Liver (tissue), 9 donors: Measurements from ENCODE around the gene VTCN1. TPM values are rescaled to one million over a fixed set of nuclear protein-coding genes. Genes with fewer than 3 reads are reported as not detected.

ENCODE experiments used
- DNase-seq: peaks from one replicate; pipeline ENCODE4 v3.0.0-alpha.2; 2017; ENCODE audit warnings: low spot score
- H3K27ac ChIP-seq, 2 donors: one replicate each; pipeline ENCODE4 v1.7.0; 2013; ENCODE audit warnings: inconsistent platforms in 2 of 2, low read length in 2 of 2, control low read depth in 1 of 2, low read depth in 1 of 2, mild to moderate bottlenecking in 1 of 2
- H3K27me3 ChIP-seq, 4 donors: one replicate each; pipeline versions ENCODE4 v1.6.1 to v1.7.0; 2013; ENCODE audit warnings: low read length in 3 of 4, inconsistent platforms in 1 of 4, mild to moderate bottlenecking in 1 of 4, moderate library complexity in 1 of 4; ENCODE audit not compliant: control insufficient read depth in 4 of 4, insufficient read depth in 4 of 4
- H3K36me3 ChIP-seq, 4 donors: one replicate each; pipeline versions ENCODE4 v1.6.1 to v1.7.0; 2013; ENCODE audit warnings: low read length in 3 of 4, mild to moderate bottlenecking in 3 of 4, low read depth in 1 of 4, moderate library complexity in 1 of 4; ENCODE audit not compliant: control insufficient read depth in 4 of 4, insufficient read depth in 3 of 4
- H3K4me1 ChIP-seq, 4 donors: one replicate each; pipeline versions ENCODE4 v1.6.1 to v1.7.0; 2013; ENCODE audit warnings: low read length in 3 of 4, mild to moderate bottlenecking in 3 of 4, moderate library complexity in 1 of 4; ENCODE audit not compliant: control insufficient read depth in 4 of 4, insufficient read depth in 4 of 4
- H3K4me3 ChIP-seq, 3 donors: one replicate each; pipeline versions ENCODE4 v1.6.1 to v1.7.0; 2013; ENCODE audit warnings: low read length in 3 of 3, control low read depth in 1 of 3, low read depth in 1 of 3, mild to moderate bottlenecking in 1 of 3
- H3K9ac ChIP-seq, 2 donors: one replicate each; pipeline ENCODE4 v1.7.0; 2013; ENCODE audit warnings: low read length in 2 of 2, mild to moderate bottlenecking in 2 of 2, moderate library complexity in 2 of 2, control low read depth in 1 of 2, low read depth in 1 of 2
- H3K9me3 ChIP-seq, 4 donors: one replicate each; pipeline versions ENCODE4 v1.6.1 to v1.7.0; 2013; ENCODE audit warnings: low read length in 3 of 4; ENCODE audit not compliant: control insufficient read depth in 4 of 4
- EGR1 ChIP-seq, 2 donors: IDR thresholded peaks; 2 replicates each; pipeline ENCODE4 v1.6.1; 2016 to 2018; ENCODE audit warnings: antibody characterized with exemption in 2 of 2, low read depth in 2 of 2
- FOXA1 ChIP-seq: IDR thresholded peaks from 2 replicates; pipeline ENCODE4 v1.6.1; 2016; ENCODE audit warnings: antibody characterized with exemption
- FOXA2 ChIP-seq: IDR thresholded peaks from 2 replicates; pipeline ENCODE4 v1.6.1; 2016; ENCODE audit warnings: antibody characterized with exemption
- GABPA ChIP-seq, 2 donors: IDR thresholded peaks in 1 of 2; conservative IDR thresholded peaks in 1 of 2; 2 replicates each; pipeline ENCODE4 v1.6.1; 2016; ENCODE audit warnings: antibody characterized with exemption in 2 of 2, mild to moderate bottlenecking in 1 of 2, moderate library complexity in 1 of 2
- HNF4A ChIP-seq, 2 donors: conservative IDR thresholded peaks; 2 replicates each; pipeline ENCODE4 v1.6.1; 2016; ENCODE audit warnings: antibody characterized with exemption in 2 of 2, mild to moderate bottlenecking in 2 of 2
- HNF4G ChIP-seq: IDR thresholded peaks from 2 replicates; pipeline ENCODE4 v1.6.1; 2016; ENCODE audit warnings: antibody characterized with exemption
- JUND ChIP-seq, 2 donors: IDR thresholded peaks; 2 replicates each; pipeline ENCODE4 v1.6.1; 2016; ENCODE audit warnings: antibody characterized with exemption in 2 of 2
- NR2F2 ChIP-seq: IDR thresholded peaks from 2 replicates; pipeline ENCODE4 v1.6.1; 2016; ENCODE audit warnings: antibody characterized with exemption
- RAD21 ChIP-seq, 2 donors: IDR thresholded peaks; 2 replicates each; pipeline ENCODE4 v1.6.1; 2016; ENCODE audit warnings: antibody characterized with exemption in 2 of 2, mild to moderate bottlenecking in 2 of 2
- SP1 ChIP-seq: IDR thresholded peaks from 2 replicates; pipeline ENCODE4 v1.6.1; 2018; ENCODE audit warnings: antibody characterized with exemption, mild to moderate bottlenecking
- TAF1 ChIP-seq: conservative IDR thresholded peaks from 2 replicates; pipeline ENCODE4 v1.6.1; 2016; ENCODE audit warnings: antibody characterized with exemption, mild to moderate bottlenecking
- YY1 ChIP-seq: IDR thresholded peaks from 2 replicates; pipeline ENCODE4 v1.6.1; 2016; ENCODE audit warnings: antibody characterized with exemption, mild to moderate bottlenecking
- WGBS: extraction: QIAGEN DNeasy Blood & Tissue Kit; methylation state at CpG from one replicate; pipeline ENCODE4 v1.1.7; 2013; 5-methylcytosine and 5-hydroxymethylcytosine counted together
- polyA plus RNA-seq, 2 donors: library from polyadenylated mRNA; stranded (reverse) in 1 of 2; unstranded in 1 of 2; fragments of 200-250 nt in 1 of 2; fragments of >200 nt in 1 of 2; fragmentation: Nextera tagmentation in 1 of 2; extraction: Ambion mirVana in 1 of 2; gene quantifications; one replicate each; pipeline versions ENCODE4 v1.2.1 to v1.2.3, GENCODE V29; 2013 to 2015
- total RNA-seq, 2 donors: library from RNA; depleted of rRNA; stranded (reverse); fragments of >200 nt; gene quantifications; one replicate each; pipeline ENCODE4 v1.2.3, GENCODE V29; 2014
- TF ChIP-seq, protein P1 (sequence below): IDR thresholded peaks from 2 replicates; pipeline ENCODE4 v1.6.1; 2016; ENCODE audit warnings: antibody characterized with exemption
- TF ChIP-seq, protein P2 (sequence below): IDR thresholded peaks from 2 replicates; pipeline ENCODE4 v1.6.1; 2016; ENCODE audit warnings: antibody characterized with exemption
- TF ChIP-seq, protein P3 (sequence below): fragments of 150-350 bp; IDR thresholded peaks from 2 replicates; pipeline ENCODE4 v1.5.1; 2017; ENCODE audit warnings: improper control_type of control experiment, low read depth, low read length; ENCODE audit not compliant: missing input control
- TF ChIP-seq, protein P4 (sequence below): IDR thresholded peaks from 2 replicates; pipeline ENCODE4 v1.6.1; 2016; ENCODE audit warnings: antibody characterized with exemption, mild to moderate bottlenecking
- TF ChIP-seq, protein P5 (sequence below): IDR thresholded peaks from 2 replicates; pipeline ENCODE4 v1.6.1; 2016; ENCODE audit warnings: antibody characterized with exemption
- donor health status: healthy.
- donor health status: healthy.
- donor health status: healthy.
- donor health status: healthy.
- donor health status: healthy.

VTCN1 gene
- total and polyA plus RNA-seq, 4 donors = 0.28 to 1.0 (median 0.45) TPM

DNA sequence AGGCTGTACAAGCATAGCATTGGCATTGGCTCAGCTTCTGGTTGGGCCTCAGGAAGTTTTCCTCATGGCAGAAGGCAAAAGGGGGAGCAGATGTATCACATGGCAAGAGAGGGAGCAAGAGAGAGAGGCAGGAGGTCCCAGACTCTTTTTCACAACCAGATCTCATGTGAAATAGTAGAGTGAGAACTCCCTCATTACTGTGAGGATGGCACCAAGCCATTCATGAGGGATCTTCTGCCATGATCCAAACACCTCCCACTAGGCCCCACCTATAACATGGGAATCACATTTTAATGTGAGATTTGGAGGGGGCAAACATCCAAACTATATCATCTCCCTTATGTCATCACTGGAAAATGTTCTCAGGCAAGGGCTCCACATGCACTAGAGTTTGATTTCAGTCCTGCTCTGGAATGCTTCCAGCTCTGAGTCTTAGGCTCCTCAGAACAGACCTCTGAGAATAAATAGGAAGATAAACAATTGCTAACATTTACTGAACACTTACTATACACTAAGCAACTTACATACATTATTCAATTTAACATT, 39.4 kb upstream of the VTCN1 start:
- Histone ChIP-seq H3K27ac (no peak overlapping the region), H3K4me3 (no peak overlapping the region), H3K4me1 (no peaks in the 10 kb centered on the region), H3K9me3 (no peaks in the 10 kb centered on the region), H3K36me3 (no peaks in the 10 kb centered on the region), H3K9ac (no peak overlapping the region), H3K27me3 (no peaks in the 10 kb centered on the region)
- TF ChIP-seq, protein P1, sequence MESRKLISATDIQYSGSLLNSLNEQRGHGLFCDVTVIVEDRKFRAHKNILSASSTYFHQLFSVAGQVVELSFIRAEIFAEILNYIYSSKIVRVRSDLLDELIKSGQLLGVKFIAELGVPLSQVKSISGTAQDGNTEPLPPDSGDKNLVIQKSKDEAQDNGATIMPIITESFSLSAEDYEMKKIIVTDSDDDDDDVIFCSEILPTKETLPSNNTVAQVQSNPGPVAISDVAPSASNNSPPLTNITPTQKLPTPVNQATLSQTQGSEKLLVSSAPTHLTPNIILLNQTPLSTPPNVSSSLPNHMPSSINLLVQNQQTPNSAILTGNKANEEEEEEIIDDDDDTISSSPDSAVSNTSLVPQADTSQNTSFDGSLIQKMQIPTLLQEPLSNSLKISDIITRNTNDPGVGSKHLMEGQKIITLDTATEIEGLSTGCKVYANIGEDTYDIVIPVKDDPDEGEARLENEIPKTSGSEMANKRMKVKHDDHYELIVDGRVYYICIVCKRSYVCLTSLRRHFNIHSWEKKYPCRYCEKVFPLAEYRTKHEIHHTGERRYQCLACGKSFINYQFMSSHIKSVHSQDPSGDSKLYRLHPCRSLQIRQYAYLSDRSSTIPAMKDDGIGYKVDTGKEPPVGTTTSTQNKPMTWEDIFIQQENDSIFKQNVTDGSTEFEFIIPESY = no peak
- no peak for TF ChIP-seq RAD21 (IDR thresholded peaks at IDR 0.05)
- TF ChIP-seq GABPA (IDR thresholded peaks at IDR 0.05 in 1 of 2, conservative IDR thresholded peaks at IDR 0.05 in 1 of 2) = no peak
- TF ChIP-seq FOXA1 = no peak
- TF ChIP-seq SP1 = no peak
- TF ChIP-seq YY1 = no peak
- TF ChIP-seq, protein P2, sequence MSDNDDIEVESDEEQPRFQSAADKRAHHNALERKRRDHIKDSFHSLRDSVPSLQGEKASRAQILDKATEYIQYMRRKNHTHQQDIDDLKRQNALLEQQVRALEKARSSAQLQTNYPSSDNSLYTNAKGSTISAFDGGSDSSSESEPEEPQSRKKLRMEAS = no peak
- no peak for TF ChIP-seq HNF4G
- no peak for TF ChIP-seq EGR1 (IDR thresholded peaks at IDR 0.05; ENCODE audit: low read depth in 2 of 2)
- no peak for TF ChIP-seq TAF1
- TF ChIP-seq, protein P3, sequence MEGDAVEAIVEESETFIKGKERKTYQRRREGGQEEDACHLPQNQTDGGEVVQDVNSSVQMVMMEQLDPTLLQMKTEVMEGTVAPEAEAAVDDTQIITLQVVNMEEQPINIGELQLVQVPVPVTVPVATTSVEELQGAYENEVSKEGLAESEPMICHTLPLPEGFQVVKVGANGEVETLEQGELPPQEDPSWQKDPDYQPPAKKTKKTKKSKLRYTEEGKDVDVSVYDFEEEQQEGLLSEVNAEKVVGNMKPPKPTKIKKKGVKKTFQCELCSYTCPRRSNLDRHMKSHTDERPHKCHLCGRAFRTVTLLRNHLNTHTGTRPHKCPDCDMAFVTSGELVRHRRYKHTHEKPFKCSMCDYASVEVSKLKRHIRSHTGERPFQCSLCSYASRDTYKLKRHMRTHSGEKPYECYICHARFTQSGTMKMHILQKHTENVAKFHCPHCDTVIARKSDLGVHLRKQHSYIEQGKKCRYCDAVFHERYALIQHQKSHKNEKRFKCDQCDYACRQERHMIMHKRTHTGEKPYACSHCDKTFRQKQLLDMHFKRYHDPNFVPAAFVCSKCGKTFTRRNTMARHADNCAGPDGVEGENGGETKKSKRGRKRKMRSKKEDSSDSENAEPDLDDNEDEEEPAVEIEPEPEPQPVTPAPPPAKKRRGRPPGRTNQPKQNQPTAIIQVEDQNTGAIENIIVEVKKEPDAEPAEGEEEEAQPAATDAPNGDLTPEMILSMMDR = no peak
- TF ChIP-seq FOXA2 = no peak
- no peak for TF ChIP-seq HNF4A (conservative IDR thresholded peaks at IDR 0.05)
- TF ChIP-seq, protein P4, sequence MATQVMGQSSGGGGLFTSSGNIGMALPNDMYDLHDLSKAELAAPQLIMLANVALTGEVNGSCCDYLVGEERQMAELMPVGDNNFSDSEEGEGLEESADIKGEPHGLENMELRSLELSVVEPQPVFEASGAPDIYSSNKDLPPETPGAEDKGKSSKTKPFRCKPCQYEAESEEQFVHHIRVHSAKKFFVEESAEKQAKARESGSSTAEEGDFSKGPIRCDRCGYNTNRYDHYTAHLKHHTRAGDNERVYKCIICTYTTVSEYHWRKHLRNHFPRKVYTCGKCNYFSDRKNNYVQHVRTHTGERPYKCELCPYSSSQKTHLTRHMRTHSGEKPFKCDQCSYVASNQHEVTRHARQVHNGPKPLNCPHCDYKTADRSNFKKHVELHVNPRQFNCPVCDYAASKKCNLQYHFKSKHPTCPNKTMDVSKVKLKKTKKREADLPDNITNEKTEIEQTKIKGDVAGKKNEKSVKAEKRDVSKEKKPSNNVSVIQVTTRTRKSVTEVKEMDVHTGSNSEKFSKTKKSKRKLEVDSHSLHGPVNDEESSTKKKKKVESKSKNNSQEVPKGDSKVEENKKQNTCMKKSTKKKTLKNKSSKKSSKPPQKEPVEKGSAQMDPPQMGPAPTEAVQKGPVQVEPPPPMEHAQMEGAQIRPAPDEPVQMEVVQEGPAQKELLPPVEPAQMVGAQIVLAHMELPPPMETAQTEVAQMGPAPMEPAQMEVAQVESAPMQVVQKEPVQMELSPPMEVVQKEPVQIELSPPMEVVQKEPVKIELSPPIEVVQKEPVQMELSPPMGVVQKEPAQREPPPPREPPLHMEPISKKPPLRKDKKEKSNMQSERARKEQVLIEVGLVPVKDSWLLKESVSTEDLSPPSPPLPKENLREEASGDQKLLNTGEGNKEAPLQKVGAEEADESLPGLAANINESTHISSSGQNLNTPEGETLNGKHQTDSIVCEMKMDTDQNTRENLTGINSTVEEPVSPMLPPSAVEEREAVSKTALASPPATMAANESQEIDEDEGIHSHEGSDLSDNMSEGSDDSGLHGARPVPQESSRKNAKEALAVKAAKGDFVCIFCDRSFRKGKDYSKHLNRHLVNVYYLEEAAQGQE = no peak
- no peak for DNase-seq

DNA sequence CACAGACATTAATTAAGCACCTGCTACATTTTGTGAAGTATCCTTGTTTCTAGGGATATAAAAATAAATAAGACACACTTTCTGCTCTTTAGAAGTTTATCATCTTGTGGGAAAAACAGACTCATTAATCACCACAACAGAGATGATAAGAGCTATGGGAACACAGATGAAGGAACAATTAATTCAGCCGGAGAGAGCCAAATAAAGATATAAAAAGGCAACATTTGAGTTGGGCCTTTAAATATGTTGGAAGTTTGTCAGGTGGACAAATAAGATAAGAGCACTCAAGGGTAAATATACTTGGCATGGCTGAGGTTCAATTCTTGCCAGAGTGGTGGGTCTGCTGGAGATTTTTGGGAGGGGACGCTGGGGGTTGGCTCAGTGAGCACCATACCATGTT, 34.2 kb upstream of the VTCN1 start:
- Histone ChIP-seq H3K4me1 (no peaks in the 10 kb centered on the region), H3K4me3 (no peak overlapping the region), H3K9me3 (no peaks in the 10 kb centered on the region), H3K36me3 (no peaks in the 10 kb centered on the region), H3K9ac (no peak overlapping the region), H3K27me3 (no peaks in the 10 kb centered on the region), H3K27ac (no peak overlapping the region)
- WGBS = 47% methylated on average over 2 of the region's 2 CpGs
- no peak for DNase-seq
- TF ChIP-seq HNF4G = no peak
- TF ChIP-seq FOXA1 = no peak
- TF ChIP-seq, protein P1 = no peak
- TF ChIP-seq EGR1 (IDR thresholded peaks at IDR 0.05; ENCODE audit: low read depth in 2 of 2) = no peak
- TF ChIP-seq NR2F2 = no peak
- no peak for TF ChIP-seq JUND (IDR thresholded peaks at IDR 0.05)
- TF ChIP-seq FOXA2 = no peak
- no peak for TF ChIP-seq TAF1
- no peak for TF ChIP-seq RAD21 (IDR thresholded peaks at IDR 0.05)
- TF ChIP-seq, protein P2 = no peak
- TF ChIP-seq HNF4A (conservative IDR thresholded peaks at IDR 0.05) = no peak
- TF ChIP-seq, protein P4 = no peak
- no peak for TF ChIP-seq GABPA (IDR thresholded peaks at IDR 0.05 in 1 of 2, conservative IDR thresholded peaks at IDR 0.05 in 1 of 2)
- TF ChIP-seq, protein P5, sequence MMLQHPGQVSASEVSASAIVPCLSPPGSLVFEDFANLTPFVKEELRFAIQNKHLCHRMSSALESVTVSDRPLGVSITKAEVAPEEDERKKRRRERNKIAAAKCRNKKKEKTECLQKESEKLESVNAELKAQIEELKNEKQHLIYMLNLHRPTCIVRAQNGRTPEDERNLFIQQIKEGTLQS = no peak
